ENCODE data around the gene LRRC59. TPM values are rescaled to one million over a fixed set of nuclear protein-coding genes. Genes with fewer than 3 reads are reported as not detected.

The LRRC59 gene
- total RNA-seq, 2 donors from 2014 or later, result 87.9 to 98.2 TPM

DNA sequence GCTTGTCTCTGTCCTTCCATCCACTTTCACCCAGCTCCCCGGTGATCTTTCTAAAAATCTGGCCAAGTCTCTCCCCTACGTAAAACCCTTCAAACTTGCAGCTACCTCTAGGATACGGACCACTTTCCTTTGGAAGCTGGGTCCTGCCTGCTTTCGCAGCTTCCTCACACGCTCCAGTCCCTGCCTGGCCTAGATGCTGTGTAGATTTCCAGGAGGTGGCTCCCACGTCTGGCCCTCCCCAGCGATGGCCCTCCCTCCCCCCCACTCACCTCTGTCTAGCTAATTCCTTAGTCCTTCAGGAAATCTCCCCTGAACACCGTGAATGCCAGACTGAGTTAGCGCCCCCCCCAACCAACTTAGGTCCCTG is 579 bp upstream of the LRRC59 start:
- no peak overlapping the region for H3K27ac ChIP-seq (ENCODE audit: low read depth, low read length)
- 75 to 82% methylated on average over 6 to 9 of the region's 9 CpGs for WGBS, 2 experiments (ENCODE audit: insufficient coverage in 1 of 2, insufficient read length in 1 of 2)
- Mint-ChIP-seq H3K9me3 (peaks cover 12% of the 10 kb centered on the region), H3K27ac (peak overlapping the region; percentile 14), H3K4me3 (peak overlapping the region; percentile 79), H3K27me3 (ENCODE audit: insufficient read depth) (no peaks in the 10 kb centered on the region), H3K36me3 (ENCODE audit: low read depth) (peaks cover 27% of the 10 kb centered on the region), H3K4me1 (peaks cover 14% of the 10 kb centered on the region)
- H3K27me3 ChIP-seq (ENCODE audit: control insufficient read depth, insufficient read depth, low read length, poor library complexity, severe bottlenecking), result no peaks in the 10 kb centered on the region
- no peaks in the 10 kb centered on the region for H3K9me3 ChIP-seq (ENCODE audit: control insufficient read depth, low read length)
- TF ChIP-seq, protein P1, sequence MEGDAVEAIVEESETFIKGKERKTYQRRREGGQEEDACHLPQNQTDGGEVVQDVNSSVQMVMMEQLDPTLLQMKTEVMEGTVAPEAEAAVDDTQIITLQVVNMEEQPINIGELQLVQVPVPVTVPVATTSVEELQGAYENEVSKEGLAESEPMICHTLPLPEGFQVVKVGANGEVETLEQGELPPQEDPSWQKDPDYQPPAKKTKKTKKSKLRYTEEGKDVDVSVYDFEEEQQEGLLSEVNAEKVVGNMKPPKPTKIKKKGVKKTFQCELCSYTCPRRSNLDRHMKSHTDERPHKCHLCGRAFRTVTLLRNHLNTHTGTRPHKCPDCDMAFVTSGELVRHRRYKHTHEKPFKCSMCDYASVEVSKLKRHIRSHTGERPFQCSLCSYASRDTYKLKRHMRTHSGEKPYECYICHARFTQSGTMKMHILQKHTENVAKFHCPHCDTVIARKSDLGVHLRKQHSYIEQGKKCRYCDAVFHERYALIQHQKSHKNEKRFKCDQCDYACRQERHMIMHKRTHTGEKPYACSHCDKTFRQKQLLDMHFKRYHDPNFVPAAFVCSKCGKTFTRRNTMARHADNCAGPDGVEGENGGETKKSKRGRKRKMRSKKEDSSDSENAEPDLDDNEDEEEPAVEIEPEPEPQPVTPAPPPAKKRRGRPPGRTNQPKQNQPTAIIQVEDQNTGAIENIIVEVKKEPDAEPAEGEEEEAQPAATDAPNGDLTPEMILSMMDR (conservative IDR thresholded peaks at IDR 0.05), result no peak
- H3K4me1 ChIP-seq (ENCODE audit: control insufficient read depth, insufficient read depth, low read length), result no peaks in the 10 kb centered on the region
- H3K4me3 ChIP-seq (ENCODE audit: low read length), result peak overlapping the region; percentile 87
- H3K36me3 ChIP-seq (ENCODE audit: control insufficient read depth, insufficient read depth, low read length), result peaks cover 26% of the 10 kb centered on the region
- peak; percentile 65 for DNase-seq
- H3K9ac ChIP-seq (ENCODE audit: extremely low read depth, low read length, poor library complexity, severe bottlenecking), result no peak overlapping the region

DNA sequence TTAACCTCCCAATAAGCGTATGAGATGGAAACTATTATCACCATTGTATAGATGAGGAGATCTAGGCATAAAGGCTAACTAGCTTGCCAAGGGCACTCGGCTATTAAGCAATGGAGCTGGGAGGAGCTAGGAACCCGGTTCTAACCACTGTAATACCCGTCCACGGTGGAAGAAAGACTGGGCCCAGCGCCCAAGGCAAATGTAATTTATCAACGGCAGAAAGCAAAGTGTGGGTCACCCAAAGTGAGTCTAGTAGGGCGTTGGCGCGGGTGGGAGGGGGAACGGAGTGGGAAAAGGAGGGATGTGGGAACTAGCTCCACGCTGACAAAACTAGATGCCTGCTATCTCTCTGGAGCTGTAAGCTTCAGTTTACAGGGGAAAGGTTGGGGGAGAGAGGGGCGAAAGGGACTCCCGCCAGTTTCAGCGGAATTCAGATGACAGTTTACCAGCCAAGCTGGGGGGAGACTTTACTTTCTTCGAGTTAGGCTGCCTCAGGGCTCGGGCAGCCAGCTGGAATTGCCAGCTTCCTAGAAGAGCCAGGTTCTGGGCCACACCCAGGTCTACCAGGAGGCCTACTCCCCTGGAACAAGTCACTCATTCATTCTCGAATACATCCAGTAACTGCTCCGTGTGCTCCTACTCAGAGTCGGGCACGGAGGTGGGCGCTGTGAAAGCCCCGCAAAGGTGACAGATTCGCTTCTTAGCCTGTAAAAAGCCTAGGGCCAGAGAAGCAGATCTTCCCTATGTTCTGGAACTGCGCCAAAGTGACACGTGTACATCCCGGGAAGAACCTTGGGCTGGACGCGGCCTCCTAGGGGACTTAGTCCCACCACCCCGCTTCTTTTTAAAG is 837 bp downstream of the LRRC59 start:
- no peaks in the 10 kb centered on the region for H3K27me3 ChIP-seq (ENCODE audit: control insufficient read depth, insufficient read depth, low read length, poor library complexity, severe bottlenecking)
- H3K4me1 Mint-ChIP-seq, result peaks cover 11% of the 10 kb centered on the region
- no peaks in the 10 kb centered on the region for H3K9me3 ChIP-seq (ENCODE audit: control insufficient read depth, low read length)
- H3K27ac Mint-ChIP-seq, result peak overlapping the region; percentile 73
- peak overlapping the region; percentile 79 for H3K4me3 Mint-ChIP-seq
- peaks cover 12% of the 10 kb centered on the region for H3K9me3 Mint-ChIP-seq
- H3K36me3 ChIP-seq (ENCODE audit: control insufficient read depth, insufficient read depth, low read length), result peaks cover 40% of the 10 kb centered on the region
- no peaks in the 10 kb centered on the region for H3K27me3 Mint-ChIP-seq (ENCODE audit: insufficient read depth)
- no peaks in the 10 kb centered on the region for H3K4me1 ChIP-seq (ENCODE audit: control insufficient read depth, insufficient read depth, low read length)
- TF ChIP-seq, protein P1 (conservative IDR thresholded peaks at IDR 0.05), result no peak
- no peak overlapping the region for H3K27ac ChIP-seq (ENCODE audit: low read depth, low read length)
- DNase-seq, result peak; percentile 62
- peak overlapping the region; percentile 93 for H3K9ac ChIP-seq (ENCODE audit: extremely low read depth, low read length, poor library complexity, severe bottlenecking)
- peak overlapping the region; percentile 87 for H3K4me3 ChIP-seq (ENCODE audit: low read length)
- 12 to 15% methylated on average over 27 to 30 of the region's 30 CpGs for WGBS, 2 experiments (ENCODE audit: insufficient coverage in 1 of 2, insufficient read length in 1 of 2)
- H3K36me3 Mint-ChIP-seq (ENCODE audit: low read depth), result peaks cover 40% of the 10 kb centered on the region

DNA sequence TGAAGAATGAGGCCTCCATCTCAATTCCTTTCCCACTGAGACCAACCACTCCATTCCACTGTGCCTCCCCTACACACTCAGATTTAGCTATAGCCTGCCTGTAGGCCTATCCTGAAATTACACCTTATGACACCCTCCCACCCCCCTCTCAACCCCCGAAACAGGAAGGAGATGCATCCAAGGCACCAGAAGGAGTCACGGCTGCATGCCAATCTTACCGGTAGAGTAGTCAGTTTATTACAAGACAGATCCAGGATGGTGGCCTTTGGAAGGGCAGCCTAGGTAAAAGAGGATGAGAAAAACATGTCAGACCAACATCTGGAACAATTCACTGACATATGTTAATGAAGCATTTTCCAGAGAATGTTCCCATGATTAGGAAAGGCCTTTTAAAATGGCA is 2.6 kb downstream of the LRRC59 start:
- Histone ChIP-seq H3K4me1 (ENCODE audit: control insufficient read depth, insufficient read depth, low read length) (no peaks in the 10 kb centered on the region), H3K4me3 (ENCODE audit: low read length) (peak overlapping the region; percentile 87), H3K9me3 (ENCODE audit: control insufficient read depth, low read length) (no peaks in the 10 kb centered on the region), H3K36me3 (ENCODE audit: control insufficient read depth, insufficient read depth, low read length) (peaks cover 57% of the 10 kb centered on the region), H3K27me3 (ENCODE audit: control insufficient read depth, insufficient read depth, low read length, poor library complexity, severe bottlenecking) (no peaks in the 10 kb centered on the region), H3K27ac (ENCODE audit: low read depth, low read length) (no peak overlapping the region), H3K9ac (ENCODE audit: extremely low read depth, low read length, poor library complexity, severe bottlenecking) (no peak overlapping the region)
- peaks cover 11% of the 10 kb centered on the region for H3K4me1 Mint-ChIP-seq
- DNase-seq, result no peak
- no peak overlapping the region for H3K4me3 Mint-ChIP-seq
- no peaks in the 10 kb centered on the region for H3K27me3 Mint-ChIP-seq (ENCODE audit: insufficient read depth)
- H3K36me3 Mint-ChIP-seq (ENCODE audit: low read depth), result peaks cover 49% of the 10 kb centered on the region
- no peak overlapping the region for H3K27ac Mint-ChIP-seq
- WGBS, 2 experiments (ENCODE audit: insufficient coverage in 1 of 2, insufficient read length in 1 of 2), result 70 to 83% methylated on average over 2 to 3 of the region's 3 CpGs
- H3K9me3 Mint-ChIP-seq, result peaks cover 11% of the 10 kb centered on the region
- TF ChIP-seq, protein P1 (conservative IDR thresholded peaks at IDR 0.05), result no peak
